DND-41 (cell line): ENCODE results near the gene CR1L.

Experiments
- EZH2 ChIP-seq: IDR thresholded peaks from 3 replicates; pipeline ENCODE4 v1.6.1; 2012; ENCODE audit warnings: borderline replicate concordance, low read depth, mild to moderate bottlenecking, moderate library complexity, low read length, inconsistent platforms; ENCODE audit not compliant: severe bottlenecking
- TF ChIP-seq, protein P1 (sequence below): IDR thresholded peaks from 2 replicates; pipeline ENCODE4 v1.5.1; 2012; ENCODE audit warnings: borderline replicate concordance, low read length, moderate library complexity, mild to moderate bottlenecking; ENCODE audit not compliant: poor library complexity, severe bottlenecking; ENCODE audit errors: extremely low read depth

DNA sequence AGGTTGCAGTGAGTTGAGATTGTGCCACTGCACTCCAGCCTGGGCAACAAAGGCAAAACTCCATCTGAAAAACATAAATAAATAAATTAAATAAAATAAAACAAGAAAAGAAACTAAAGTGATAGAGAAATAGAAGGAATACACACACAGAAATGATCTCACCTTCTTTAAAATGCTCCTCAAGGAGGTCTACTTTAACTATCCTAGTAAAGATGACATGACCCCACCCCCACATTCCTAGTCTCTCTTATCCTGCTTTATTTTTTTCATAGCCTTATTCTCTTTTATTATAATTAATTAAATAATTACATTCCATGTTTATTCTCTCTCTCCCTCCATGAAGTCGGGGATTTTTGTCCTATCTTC is 18.0 kb upstream of the CR1L start:
- TF ChIP-seq, protein P1, sequence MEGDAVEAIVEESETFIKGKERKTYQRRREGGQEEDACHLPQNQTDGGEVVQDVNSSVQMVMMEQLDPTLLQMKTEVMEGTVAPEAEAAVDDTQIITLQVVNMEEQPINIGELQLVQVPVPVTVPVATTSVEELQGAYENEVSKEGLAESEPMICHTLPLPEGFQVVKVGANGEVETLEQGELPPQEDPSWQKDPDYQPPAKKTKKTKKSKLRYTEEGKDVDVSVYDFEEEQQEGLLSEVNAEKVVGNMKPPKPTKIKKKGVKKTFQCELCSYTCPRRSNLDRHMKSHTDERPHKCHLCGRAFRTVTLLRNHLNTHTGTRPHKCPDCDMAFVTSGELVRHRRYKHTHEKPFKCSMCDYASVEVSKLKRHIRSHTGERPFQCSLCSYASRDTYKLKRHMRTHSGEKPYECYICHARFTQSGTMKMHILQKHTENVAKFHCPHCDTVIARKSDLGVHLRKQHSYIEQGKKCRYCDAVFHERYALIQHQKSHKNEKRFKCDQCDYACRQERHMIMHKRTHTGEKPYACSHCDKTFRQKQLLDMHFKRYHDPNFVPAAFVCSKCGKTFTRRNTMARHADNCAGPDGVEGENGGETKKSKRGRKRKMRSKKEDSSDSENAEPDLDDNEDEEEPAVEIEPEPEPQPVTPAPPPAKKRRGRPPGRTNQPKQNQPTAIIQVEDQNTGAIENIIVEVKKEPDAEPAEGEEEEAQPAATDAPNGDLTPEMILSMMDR = no peak
- no peak for TF ChIP-seq EZH2
